Astrocyte of the spinal cord (primary cell): Measurements from ENCODE around the gene SRCAP.

Source experiments
- DNase-seq: peaks from one replicate; pipeline ENCODE4 v3.0.0; 2011; ENCODE audit warnings: low read depth, low spot score
- H3K4me3 ChIP-seq: 2 replicates; pipeline ENCODE4 v1.5.1; 2011; ENCODE audit warnings: low read depth, mild to moderate bottlenecking, low read length, moderate library complexity
- CTCF ChIP-seq: IDR thresholded peaks from 2 replicates; pipeline ENCODE4 v1.5.1; 2012; ENCODE audit warnings: low read depth, mild to moderate bottlenecking, low read length, inconsistent platforms
- in situ Hi-C: cut with HindIII; loops from 2 replicates; pipeline ENCODE4 v1.10.0; 2017; ENCODE audit warnings: low sequenced_read_pairs

Gene SRCAP

GRCh38 chr16:30658731-30659506 is 40.1 kb upstream of the SRCAP start:
- DNase-seq: peak; percentile 99
- peak overlapping the region; percentile 91 for H3K4me3 ChIP-seq
- in situ Hi-C loops: no loop called here
- TF ChIP-seq CTCF: no peak

- H3K4me3 ChIP-seq: peak overlapping the region; percentile 91
- TF ChIP-seq CTCF: no peak
- DNase-seq: peak; percentile 8
- in situ Hi-C loops: no loop called here
Observed at GRCh38 chr16:30659507-30660423, 39.2 kb upstream of the SRCAP start.

GRCh38 chr16:30660424-30661261 is 38.3 kb upstream of the SRCAP start:
- DNase-seq: peak; percentile 19
- no peak for TF ChIP-seq CTCF
- in situ Hi-C loops: no loop called here
- peak overlapping the region; percentile 91 for H3K4me3 ChIP-seq

- in situ Hi-C loops: no loop called here
- DNase-seq: no peak
- TF ChIP-seq CTCF: no peak
- H3K4me3 ChIP-seq: no peak overlapping the region
Observed at GRCh38 chr16:30662449-30662848, 36.5 kb upstream of the SRCAP start.

- no peak for TF ChIP-seq CTCF
- DNase-seq: no peak
- H3K4me3 ChIP-seq: no peak overlapping the region
- in situ Hi-C loops: no loop called here
Observed at GRCh38 chr16:30663038-30663437, 35.9 kb upstream of the SRCAP start.

- no peak for DNase-seq
- no peak for TF ChIP-seq CTCF
Observed at GRCh38 chr16:30663820-30664219, 35.2 kb upstream of the SRCAP start.

More at GRCh38 chr16:30663820-30664219, 35.2 kb upstream of the SRCAP start:
- in situ Hi-C loops: no loop called here
- H3K4me3 ChIP-seq: no peak overlapping the region
